Measurements from ENCODE around the gene CCL21. TPM values are rescaled to one million over a fixed set of nuclear protein-coding genes. Genes with fewer than 3 reads are reported as not detected.

Gene CCL21
- total and polyA plus RNA-seq, 2 of the 4 experiments (the other 2 are of a cell fraction): not detected

DNA sequence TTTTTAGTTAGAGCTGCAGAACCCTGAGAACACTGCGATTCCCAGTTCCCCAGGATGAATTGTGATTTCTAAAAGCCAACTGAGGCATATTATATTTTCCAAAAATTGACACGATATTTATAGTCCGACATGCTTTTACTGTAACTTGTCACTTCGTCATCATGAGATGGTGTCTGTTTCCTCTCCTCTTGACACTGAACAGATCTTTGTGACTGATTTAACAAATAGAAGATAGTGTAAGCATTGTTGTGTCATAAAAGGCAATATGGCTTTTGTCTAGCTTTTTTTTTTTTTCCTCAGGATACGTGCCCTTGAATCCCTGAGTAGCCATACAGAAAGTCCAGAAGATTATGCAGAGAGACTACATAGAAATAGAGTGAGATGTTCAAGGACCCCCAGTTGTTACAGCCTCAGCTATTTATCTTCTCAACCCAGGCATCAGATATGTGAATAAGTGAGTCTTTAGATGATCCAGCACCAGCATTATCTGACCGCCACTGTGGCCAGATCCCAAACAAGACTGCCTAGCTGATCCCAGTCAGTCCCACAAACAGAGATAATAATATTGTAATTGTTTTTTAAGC lies 27.8 kb upstream of the CCL21 start:
- Histone ChIP-seq H3K27me3 (ENCODE audit: control insufficient read depth, insufficient read depth, low read length) (peaks cover 3% of the 10 kb centered on the region), H3K27ac (ENCODE audit: insufficient read depth, low read length) (no peak overlapping the region), H3K14ac (replicated peaks; ENCODE audit: low read depth, low read length) (no peak overlapping the region), H2BK20ac (ENCODE audit: low read depth, low read length) (no peak overlapping the region), H3K4me3 (ENCODE audit: insufficient read depth, low read depth, low read length) (no peak overlapping the region), H3K9ac (ENCODE audit: low read depth, low read length) (no peak overlapping the region), H3K36me3 (ENCODE audit: control insufficient read depth, insufficient read depth, low read length) (no peaks in the 10 kb centered on the region), H4K5ac (ENCODE audit: low read depth, low read length) (no peak overlapping the region), H3K18ac (ENCODE audit: low read depth, low read length) (no peak overlapping the region), H2BK15ac (ENCODE audit: low read depth, low read length) (no peak overlapping the region), H4K20me1 (ENCODE audit: insufficient read depth, low read length) (no peaks in the 10 kb centered on the region), H3K79me1 (ENCODE audit: low read depth in 1 of 2, low read length in 2 of 2) (no peaks in the 10 kb centered on the region), H3K56ac (ENCODE audit: extremely low read depth, insufficient read depth, low read length) (no peak overlapping the region), H3K9me1 (ENCODE audit: insufficient read depth, low read length) (no peaks in the 10 kb centered on the region), H3K4ac (ENCODE audit: low read depth, low read length) (no peak overlapping the region), H3K4me2 (ENCODE audit: low read depth, low read length) (no peak overlapping the region), H3K9me3 (ENCODE audit: control insufficient read depth, insufficient read depth, low read length) (no peaks in the 10 kb centered on the region), H2BK5ac (ENCODE audit: low read depth, low read length, poor library complexity, severe bottlenecking) (no peak overlapping the region), H2AK5ac (ENCODE audit: low read depth, low read length) (no peak overlapping the region), H2AFZ (replicated peaks; ENCODE audit: low read length, poor library complexity) (no peak overlapping the region), H2AK9ac (replicated peaks; ENCODE audit: low read depth, low read length, poor library complexity) (no peak overlapping the region), H4K8ac (ENCODE audit: low read depth in 2 of 2, low read length in 2 of 2) (no peak overlapping the region), H2BK120ac (ENCODE audit: low read depth, low read length) (no peak overlapping the region), H4K91ac (ENCODE audit: insufficient read depth, low read depth, low read length) (no peak overlapping the region), H3K4me1 (ENCODE audit: control insufficient read depth, insufficient read depth, low read length) (peaks cover 2% of the 10 kb centered on the region; the same call in 1 of the 2 replicates), H3K23ac (ENCODE audit: low read depth, low read length) (no peak overlapping the region)
- TF ChIP-seq NFE2L2 (IDR thresholded peaks at IDR 0.05; ENCODE audit: low read depth, low read length): no peak
- no peak for TF ChIP-seq MAFK (IDR thresholded peaks at IDR 0.05; ENCODE audit: low read depth, low read length)
- no peak for TF ChIP-seq POLR2A (IDR thresholded peaks at IDR 0.05; ENCODE audit: low read depth, low read length)
- no peak for TF ChIP-seq CHD1 (IDR thresholded peaks at IDR 0.05; ENCODE audit: low read depth, low read length)
- no peak for TF ChIP-seq CEBPB (IDR thresholded peaks at IDR 0.05; ENCODE audit: low read depth, low read length)
- TF ChIP-seq RAD21 (IDR thresholded peaks at IDR 0.05; ENCODE audit: low read length): no peak
- TF ChIP-seq, protein P1, sequence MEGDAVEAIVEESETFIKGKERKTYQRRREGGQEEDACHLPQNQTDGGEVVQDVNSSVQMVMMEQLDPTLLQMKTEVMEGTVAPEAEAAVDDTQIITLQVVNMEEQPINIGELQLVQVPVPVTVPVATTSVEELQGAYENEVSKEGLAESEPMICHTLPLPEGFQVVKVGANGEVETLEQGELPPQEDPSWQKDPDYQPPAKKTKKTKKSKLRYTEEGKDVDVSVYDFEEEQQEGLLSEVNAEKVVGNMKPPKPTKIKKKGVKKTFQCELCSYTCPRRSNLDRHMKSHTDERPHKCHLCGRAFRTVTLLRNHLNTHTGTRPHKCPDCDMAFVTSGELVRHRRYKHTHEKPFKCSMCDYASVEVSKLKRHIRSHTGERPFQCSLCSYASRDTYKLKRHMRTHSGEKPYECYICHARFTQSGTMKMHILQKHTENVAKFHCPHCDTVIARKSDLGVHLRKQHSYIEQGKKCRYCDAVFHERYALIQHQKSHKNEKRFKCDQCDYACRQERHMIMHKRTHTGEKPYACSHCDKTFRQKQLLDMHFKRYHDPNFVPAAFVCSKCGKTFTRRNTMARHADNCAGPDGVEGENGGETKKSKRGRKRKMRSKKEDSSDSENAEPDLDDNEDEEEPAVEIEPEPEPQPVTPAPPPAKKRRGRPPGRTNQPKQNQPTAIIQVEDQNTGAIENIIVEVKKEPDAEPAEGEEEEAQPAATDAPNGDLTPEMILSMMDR (conservative IDR thresholded peaks at IDR 0.05; ENCODE audit: low read depth, low read length): no peak
- 61% methylated on average over 2 of the region's 6 CpGs; no CpG with 5 or more reads in 1 of the 2 experiments for WGBS, 2 experiments (ENCODE audit: extremely low coverage in 2 of 2, insufficient read length in 1 of 2)
- dilution Hi-C loops (cut with HindIII; ENCODE audit: low sequenced_read_pairs, unreplicated experiment) (no loop called here), in situ Hi-C loops (cut with MboI; ENCODE audit: low sequenced_read_pairs) (no loop called here), intact Hi-C loops (cut with micrococcal nuclease) (no loop called here)
- ChIA-PET CTCF (interaction anchor here (0.7 kb wide), 1 partner anchor 57 kb away, joined by 3 read pairs; no protein-coding TSS in a partner anchor), POLR2A (ENCODE audit: unreplicated experiment) (no interaction called here)
- BruUV-seq (replicated peaks): no TSS peak
- DNase-seq: no peak
- no peak for ATAC-seq (ENCODE audit: low read depth)

Measured in IMR-90 (cell line).